SU-DHL-6 (cell line): ENCODE measurements around the gene AURKAIP1.

Experiments
- H2AFZ ChIP-seq: fragments of 200-600 bp; sonication (generic); 2 replicates; pipeline ENCODE4 v1.6.1; 2014; ENCODE audit warnings: low read depth, mild to moderate bottlenecking, moderate library complexity, mixed read lengths, antibody characterized with exemption, low read length; ENCODE audit not compliant: severe bottlenecking
- H3F3A ChIP-seq: fragments of 200-600 bp; shearing (Covaris generic); 2 replicates; pipeline ENCODE4 v1.6.0; 2016; ENCODE audit warnings: antibody characterized with exemption, mild to moderate bottlenecking; ENCODE audit not compliant: insufficient read depth
- H3K27ac ChIP-seq: fragments of 200-600 bp; sonication (generic); 2 replicates; pipeline ENCODE4 v1.5.1; 2016; ENCODE audit warnings: low read depth, mild to moderate bottlenecking, low read length, moderate library complexity, mixed read lengths
- H3K27me3 ChIP-seq: fragments of 200-600 bp; sonication (generic), shearing (Covaris generic); 2 replicates; pipeline ENCODE4 v1.6.0; 2014; ENCODE audit warnings: mild to moderate bottlenecking, low read length
- H3K36me3 ChIP-seq: fragments of 200-600 bp; sonication (generic); 2 replicates; pipeline ENCODE4 v1.6.1; 2014; ENCODE audit warnings: mild to moderate bottlenecking, low read length, mixed read lengths
- H3K4me2 ChIP-seq: fragments of 300-600, 200-600 bp; shearing (Covaris generic), sonication (generic); 2 replicates; pipeline ENCODE4 v1.6.0; 2014; ENCODE audit warnings: low read length, low read depth, mild to moderate bottlenecking; ENCODE audit not compliant: poor library complexity, severe bottlenecking
- H3K4me3 ChIP-seq: fragments of 200-600 bp; sonication (generic); 2 replicates; pipeline ENCODE4 v1.5.1; 2014; ENCODE audit warnings: antibody characterized with exemption, low read length, mild to moderate bottlenecking, mixed read lengths; ENCODE audit not compliant: insufficient read depth, poor library complexity, severe bottlenecking
- H3K79me2 ChIP-seq: fragments of 200-600 bp; sonication (generic); 2 replicates; pipeline ENCODE4 v1.6.1; 2014; ENCODE audit warnings: mild to moderate bottlenecking, low read length, moderate library complexity; ENCODE audit not compliant: insufficient read depth
- H3K9ac ChIP-seq: fragments of 200-600 bp; sonication (generic); 2 replicates; pipeline ENCODE4 v1.7.0; 2014; ENCODE audit warnings: mild to moderate bottlenecking, low read length
- H3K9me2 ChIP-seq: fragments of 200-600 bp; sonication (generic); replicated peaks from 2 replicates; pipeline ENCODE4 v1.6.1; 2014; ENCODE audit warnings: low read length; ENCODE audit not compliant: insufficient read depth
- H3K9me3 ChIP-seq: fragments of 200-600 bp; sonication (generic); 2 replicates; pipeline ENCODE4 v1.6.1; 2014; ENCODE audit warnings: low read length, mixed read lengths; ENCODE audit not compliant: insufficient read depth
- H4K20me1 ChIP-seq: fragments of 200-600 bp; sonication (generic); 2 replicates; pipeline ENCODE4 v1.6.1; 2014; ENCODE audit warnings: low read depth, mild to moderate bottlenecking, antibody characterized with exemption, low read length, moderate library complexity, mixed read lengths
- EZH2phosphoT487 ChIP-seq: fragments of 200-600 bp; sonication (generic), shearing (Covaris generic); conservative IDR thresholded peaks from 2 replicates; pipeline ENCODE4 v1.6.1; 2018; ENCODE audit warnings: mild to moderate bottlenecking, antibody characterized with exemption, low read length, moderate library complexity, mixed read lengths
- TF ChIP-seq, protein P1 (sequence below): fragments of 200-600 bp; sonication (generic); IDR thresholded peaks from one replicate; pipeline ENCODE4 v1.5.1; 2017; ENCODE audit warnings: antibody characterized with exemption, mild to moderate bottlenecking, low read length, moderate library complexity; ENCODE audit not compliant: insufficient read depth, poor library complexity, severe bottlenecking

The AURKAIP1 gene

DNA sequence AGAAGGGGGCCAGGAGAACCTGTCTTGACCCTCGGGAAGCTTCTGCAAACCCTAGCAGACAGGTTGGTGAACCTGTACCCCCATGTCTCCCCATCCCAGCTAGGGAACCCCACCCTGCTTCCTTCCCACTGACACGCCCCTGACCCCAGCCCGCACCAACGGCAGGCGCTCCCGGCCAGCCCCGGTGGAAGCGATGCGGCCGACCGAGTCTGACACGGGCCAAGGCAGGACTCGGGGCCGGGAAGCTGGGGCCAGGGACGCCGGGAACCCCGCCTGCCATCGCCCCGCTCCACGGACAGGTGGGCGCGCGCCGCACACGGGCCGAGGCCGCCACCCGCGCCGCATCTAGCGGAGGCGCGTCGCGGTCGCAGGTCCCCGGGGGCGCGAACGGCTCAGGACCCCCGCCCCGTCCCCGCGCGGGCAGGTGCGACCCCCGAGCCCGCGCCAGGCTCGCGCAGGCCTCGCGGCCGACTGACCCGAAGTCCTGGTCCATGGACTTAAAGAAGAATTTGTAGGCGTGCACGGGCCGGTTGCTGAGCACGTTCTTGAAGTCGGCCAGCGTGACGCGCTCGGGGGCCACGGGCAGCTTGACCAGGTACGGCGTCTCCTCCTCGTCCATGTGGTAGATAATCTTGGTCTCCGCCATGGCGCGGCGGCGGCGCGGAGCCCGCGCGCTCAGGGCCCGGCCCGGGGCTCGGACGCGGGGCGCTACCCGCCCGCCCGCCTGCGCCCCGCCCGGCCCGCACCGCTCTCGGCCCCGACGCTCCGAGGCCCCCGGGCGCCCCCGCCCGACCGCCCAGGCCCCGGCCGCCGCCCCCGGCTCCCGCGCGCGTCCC is 26.4 kb downstream of the AURKAIP1 start:
- peaks cover 6% of the 10 kb centered on the region; the same call in 1 of the 2 replicates for H3F3A ChIP-seq
- H3K4me2 ChIP-seq, result peak overlapping the region; percentile 91
- H3K27me3 ChIP-seq, result no peaks in the 10 kb centered on the region
- no peak for TF ChIP-seq EZH2phosphoT487
- TF ChIP-seq, protein P1, sequence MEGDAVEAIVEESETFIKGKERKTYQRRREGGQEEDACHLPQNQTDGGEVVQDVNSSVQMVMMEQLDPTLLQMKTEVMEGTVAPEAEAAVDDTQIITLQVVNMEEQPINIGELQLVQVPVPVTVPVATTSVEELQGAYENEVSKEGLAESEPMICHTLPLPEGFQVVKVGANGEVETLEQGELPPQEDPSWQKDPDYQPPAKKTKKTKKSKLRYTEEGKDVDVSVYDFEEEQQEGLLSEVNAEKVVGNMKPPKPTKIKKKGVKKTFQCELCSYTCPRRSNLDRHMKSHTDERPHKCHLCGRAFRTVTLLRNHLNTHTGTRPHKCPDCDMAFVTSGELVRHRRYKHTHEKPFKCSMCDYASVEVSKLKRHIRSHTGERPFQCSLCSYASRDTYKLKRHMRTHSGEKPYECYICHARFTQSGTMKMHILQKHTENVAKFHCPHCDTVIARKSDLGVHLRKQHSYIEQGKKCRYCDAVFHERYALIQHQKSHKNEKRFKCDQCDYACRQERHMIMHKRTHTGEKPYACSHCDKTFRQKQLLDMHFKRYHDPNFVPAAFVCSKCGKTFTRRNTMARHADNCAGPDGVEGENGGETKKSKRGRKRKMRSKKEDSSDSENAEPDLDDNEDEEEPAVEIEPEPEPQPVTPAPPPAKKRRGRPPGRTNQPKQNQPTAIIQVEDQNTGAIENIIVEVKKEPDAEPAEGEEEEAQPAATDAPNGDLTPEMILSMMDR, result no peak
- H2AFZ ChIP-seq, result no peak overlapping the region
- no peak overlapping the region for H3K27ac ChIP-seq
- peak overlapping the region; percentile 78 for H3K9ac ChIP-seq
- H4K20me1 ChIP-seq, result no peaks in the 10 kb centered on the region
- no peaks in the 10 kb centered on the region for H3K9me3 ChIP-seq
- peak overlapping the region; percentile 88 for H3K4me3 ChIP-seq
- no peaks in the 10 kb centered on the region for H3K36me3 ChIP-seq
- H3K79me2 ChIP-seq, result peaks cover 6% of the 10 kb centered on the region; the same call in 1 of the 2 replicates
- no peaks in the 10 kb centered on the region for H3K9me2 ChIP-seq

GRCh38 chr1:1347663-1348419 is 27.2 kb downstream of the AURKAIP1 start:
- Histone ChIP-seq H3K4me3 (peak overlapping the region; percentile 88), H3K9me3 (no peaks in the 10 kb centered on the region), H3K9me2 (no peaks in the 10 kb centered on the region), H2AFZ (no peak overlapping the region), H4K20me1 (no peaks in the 10 kb centered on the region), H3K79me2 (peaks cover 6% of the 10 kb centered on the region; the same call in 1 of the 2 replicates), H3K4me2 (peak overlapping the region; percentile 91), H3K27ac (no peak overlapping the region), H3F3A (peaks cover 6% of the 10 kb centered on the region; the same call in 1 of the 2 replicates), H3K36me3 (no peaks in the 10 kb centered on the region), H3K27me3 (no peaks in the 10 kb centered on the region), H3K9ac (peak overlapping the region; percentile 78)
- TF ChIP-seq, protein P1, result no peak
- no peak for TF ChIP-seq EZH2phosphoT487

- Histone ChIP-seq H3K79me2 (peaks cover 6% of the 10 kb centered on the region; the same call in 1 of the 2 replicates), H3K9ac (no peak overlapping the region), H3K4me2 (peak overlapping the region; percentile 91), H2AFZ (no peak overlapping the region), H3K36me3 (no peaks in the 10 kb centered on the region), H4K20me1 (no peaks in the 10 kb centered on the region), H3K4me3 (no peak overlapping the region), H3K9me3 (no peaks in the 10 kb centered on the region), H3K9me2 (no peaks in the 10 kb centered on the region), H3F3A (no peaks in the 10 kb centered on the region), H3K27ac (no peak overlapping the region), H3K27me3 (no peaks in the 10 kb centered on the region)
- no peak for TF ChIP-seq EZH2phosphoT487
- TF ChIP-seq, protein P1, result no peak
These were observed 27.9 kb downstream of the AURKAIP1 start for GRCh38 chr1:1347026-1347595.
